ENCODE results near the gene ZFHX2.

The ZFHX2 gene

DNA sequence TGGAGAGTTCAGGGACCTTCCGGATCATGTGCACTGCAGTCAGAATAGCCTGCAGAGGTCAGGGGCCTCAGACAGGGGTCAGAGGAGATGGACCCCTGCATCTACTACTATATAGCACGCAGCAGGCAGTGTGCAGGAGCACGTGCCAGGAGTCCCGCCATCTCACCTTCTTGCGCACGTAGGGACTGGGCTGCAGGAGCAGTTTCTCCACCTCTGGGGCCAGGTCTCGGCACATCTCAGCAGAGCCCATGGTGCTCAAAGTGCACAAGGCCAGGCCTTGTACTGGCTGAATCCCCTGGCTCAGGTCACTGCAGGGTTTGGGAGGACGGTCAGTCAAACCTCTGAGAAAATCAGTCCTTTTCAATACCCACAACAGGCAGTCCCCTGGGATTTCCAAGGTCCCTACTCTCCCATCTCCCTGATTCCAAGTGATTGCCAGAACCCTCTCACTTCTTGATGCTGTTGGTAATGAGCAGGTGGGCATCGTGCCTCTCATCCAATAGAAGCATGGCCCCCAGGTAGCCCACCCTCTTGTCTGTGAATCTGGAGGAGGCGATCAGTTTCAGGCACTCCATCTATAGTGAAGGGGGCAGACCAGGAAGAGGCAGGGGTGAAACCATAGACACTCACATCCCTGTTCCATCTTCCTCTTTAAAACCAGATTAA is 14.7 kb upstream of the ZFHX2 start:
- no peak overlapping the region for H3K27ac ChIP-seq
- H3K4me3 ChIP-seq (ENCODE audit: low read depth, low read length) = peak overlapping the region; percentile 90; the same call in 1 of the 2 replicates
- TF ChIP-seq CTCF (IDR thresholded peaks at IDR 0.05; ENCODE audit: low read depth, low read length) = no peak
- DNase-seq = no peak
- peaks cover 31% of the 10 kb centered on the region for H3K36me3 ChIP-seq
- H3K9me3 ChIP-seq (ENCODE audit: severe bottlenecking) = no peaks in the 10 kb centered on the region
- H3K27me3 ChIP-seq (ENCODE audit: insufficient read depth, low read depth, severe bottlenecking) = no peaks in the 10 kb centered on the region

DNA sequence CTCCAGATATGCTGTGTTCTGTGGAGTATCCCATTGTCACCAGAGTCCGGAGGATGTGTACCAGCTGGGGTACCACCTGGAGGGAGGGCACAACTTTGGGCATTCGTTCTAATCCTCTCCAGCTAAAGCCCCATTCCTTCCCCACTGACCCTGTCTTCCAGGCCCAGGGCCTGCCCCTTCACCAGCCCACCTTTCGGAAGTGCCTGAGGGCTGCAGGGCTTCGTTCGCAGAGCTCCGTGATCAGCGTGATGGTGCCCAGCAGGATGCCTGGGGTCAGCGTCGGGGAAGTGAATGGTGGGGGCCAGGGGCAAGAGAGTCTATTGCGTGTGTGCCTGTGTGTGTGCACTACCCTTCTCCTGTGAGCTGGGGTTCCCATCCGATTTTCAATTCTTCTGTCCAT is 14.1 kb upstream of the ZFHX2 start:
- DNase-seq = no peak
- no peak overlapping the region for H3K27ac ChIP-seq
- H3K36me3 ChIP-seq = peaks cover 37% of the 10 kb centered on the region
- H3K4me3 ChIP-seq (ENCODE audit: low read depth, low read length) = no peak overlapping the region
- TF ChIP-seq CTCF (IDR thresholded peaks at IDR 0.05; ENCODE audit: low read depth, low read length) = no peak
- no peaks in the 10 kb centered on the region for H3K27me3 ChIP-seq (ENCODE audit: insufficient read depth, low read depth, severe bottlenecking)
- no peaks in the 10 kb centered on the region for H3K9me3 ChIP-seq (ENCODE audit: severe bottlenecking)

DNA sequence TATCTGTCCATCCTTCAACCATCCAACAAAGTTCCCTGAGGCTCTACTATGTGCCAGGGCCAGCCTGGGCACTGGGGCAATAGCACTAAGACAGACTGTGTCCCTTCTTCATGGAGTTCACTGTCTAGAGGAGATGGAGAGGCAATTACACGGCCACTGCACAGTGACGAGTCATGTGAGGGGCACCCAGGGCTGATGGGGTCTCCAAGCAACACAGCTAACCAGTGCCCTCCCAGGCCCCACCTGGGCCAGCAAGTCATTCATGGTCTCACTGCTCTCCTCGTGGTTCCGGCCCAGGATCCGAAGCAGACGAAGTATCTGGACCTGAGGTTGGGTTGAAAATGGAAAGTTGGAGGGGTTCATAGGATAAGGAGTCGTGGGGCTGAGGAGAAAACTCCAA is 13.3 kb upstream of the ZFHX2 start:
- H3K27me3 ChIP-seq (ENCODE audit: insufficient read depth, low read depth, severe bottlenecking) = no peaks in the 10 kb centered on the region

DNA sequence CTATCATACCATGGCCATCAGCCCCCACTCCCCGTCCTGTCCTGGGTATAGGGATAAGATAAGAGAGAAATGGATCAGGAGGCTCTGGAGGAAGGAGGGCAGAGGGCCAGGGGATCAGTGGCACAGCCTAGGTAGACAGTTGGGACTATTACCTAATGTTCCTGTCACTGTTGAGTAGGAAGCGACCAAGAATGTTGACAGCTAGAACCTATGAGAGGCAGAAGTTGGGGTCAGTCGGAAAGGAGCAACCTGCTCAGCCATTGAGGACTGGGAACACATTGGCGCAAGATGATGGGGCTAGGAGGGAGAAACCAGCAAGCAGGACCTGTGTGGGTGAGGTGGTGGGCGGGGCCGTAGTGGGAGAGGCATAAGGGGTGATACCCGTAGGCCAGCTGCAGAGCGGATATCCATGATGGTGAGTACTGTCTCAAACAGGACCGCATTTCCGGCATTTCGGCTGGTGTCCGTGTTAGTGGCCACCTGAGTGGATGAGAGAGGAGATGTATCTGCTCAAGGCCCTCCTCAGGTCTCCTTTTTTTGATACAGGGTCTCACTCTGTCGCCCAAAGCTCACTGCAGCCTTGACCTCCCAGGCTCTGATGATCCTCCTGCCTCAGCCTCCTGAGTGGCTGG is 12.7 kb upstream of the ZFHX2 start:
- Histone ChIP-seq H3K27me3 (ENCODE audit: insufficient read depth, low read depth, severe bottlenecking) (no peaks in the 10 kb centered on the region), H3K4me3 (ENCODE audit: low read depth, low read length) (no peak overlapping the region), H3K9me3 (ENCODE audit: severe bottlenecking) (no peaks in the 10 kb centered on the region), H3K36me3 (peaks cover 49% of the 10 kb centered on the region), H3K27ac (no peak overlapping the region)
- no peak for TF ChIP-seq CTCF (IDR thresholded peaks at IDR 0.05; ENCODE audit: low read depth, low read length)
- DNase-seq = no peak

More for the DNA sequence above, 13.3 kb upstream of the ZFHX2 start:
- TF ChIP-seq CTCF (IDR thresholded peaks at IDR 0.05; ENCODE audit: low read depth, low read length) = no peak
- H3K27ac ChIP-seq = no peak overlapping the region
- peaks cover 43% of the 10 kb centered on the region for H3K36me3 ChIP-seq
- no peaks in the 10 kb centered on the region for H3K9me3 ChIP-seq (ENCODE audit: severe bottlenecking)
- H3K4me3 ChIP-seq (ENCODE audit: low read depth, low read length) = no peak overlapping the region
- DNase-seq = no peak

DNA sequence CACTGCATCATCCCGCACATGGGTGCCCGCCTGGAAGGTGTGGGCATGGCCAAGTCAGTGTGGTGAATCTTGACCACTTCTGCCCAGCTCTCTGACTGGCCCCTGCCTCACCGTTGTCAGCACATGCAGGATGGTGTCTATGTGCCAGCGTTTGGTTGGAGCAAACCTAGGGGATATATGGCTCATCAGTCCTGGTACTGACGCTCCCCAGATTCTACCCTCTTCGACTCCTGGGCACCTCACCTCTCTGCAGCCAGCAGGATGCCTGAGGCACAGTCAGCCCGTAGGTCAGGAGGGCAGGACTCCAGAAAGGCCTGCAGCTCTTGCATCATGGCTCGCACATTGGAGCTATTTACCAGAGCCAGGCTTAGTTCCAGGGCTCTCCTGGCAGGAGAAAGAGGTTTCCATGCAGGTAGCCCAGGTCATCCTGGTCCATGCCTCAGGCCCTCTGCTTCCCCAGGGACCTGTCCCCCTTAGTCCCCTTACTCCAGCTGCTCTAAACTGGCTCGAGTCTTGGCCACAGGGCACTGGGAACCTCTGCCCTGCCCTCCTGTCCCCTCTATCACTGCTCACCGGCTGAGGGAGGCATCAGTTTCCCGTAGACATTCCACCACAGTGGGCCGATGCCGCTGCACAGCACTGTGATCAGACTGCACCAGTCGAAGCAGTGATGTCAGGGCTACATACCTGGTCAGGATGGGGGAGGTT is 12.1 kb upstream of the ZFHX2 start:
- Histone ChIP-seq H3K27me3 (ENCODE audit: insufficient read depth, low read depth, severe bottlenecking) (no peaks in the 10 kb centered on the region), H3K36me3 (peaks cover 51% of the 10 kb centered on the region), H3K27ac (no peak overlapping the region), H3K4me3 (ENCODE audit: low read depth, low read length) (no peak overlapping the region), H3K9me3 (ENCODE audit: severe bottlenecking) (no peaks in the 10 kb centered on the region)
- TF ChIP-seq CTCF (IDR thresholded peaks at IDR 0.05; ENCODE audit: low read depth, low read length) = no peak
- no peak for DNase-seq
